ENCODE results near the gene RAP2B. TPM values are rescaled to one million over a fixed set of nuclear protein-coding genes. Genes with fewer than 3 reads are reported as not detected.

RAP2B gene
- total and polyA plus RNA-seq, 2 of the 13 experiments (the other 11 are each of a cell fraction or from before 2014, with no cell fraction given), result 6.4 to 7.1 TPM

DNA sequence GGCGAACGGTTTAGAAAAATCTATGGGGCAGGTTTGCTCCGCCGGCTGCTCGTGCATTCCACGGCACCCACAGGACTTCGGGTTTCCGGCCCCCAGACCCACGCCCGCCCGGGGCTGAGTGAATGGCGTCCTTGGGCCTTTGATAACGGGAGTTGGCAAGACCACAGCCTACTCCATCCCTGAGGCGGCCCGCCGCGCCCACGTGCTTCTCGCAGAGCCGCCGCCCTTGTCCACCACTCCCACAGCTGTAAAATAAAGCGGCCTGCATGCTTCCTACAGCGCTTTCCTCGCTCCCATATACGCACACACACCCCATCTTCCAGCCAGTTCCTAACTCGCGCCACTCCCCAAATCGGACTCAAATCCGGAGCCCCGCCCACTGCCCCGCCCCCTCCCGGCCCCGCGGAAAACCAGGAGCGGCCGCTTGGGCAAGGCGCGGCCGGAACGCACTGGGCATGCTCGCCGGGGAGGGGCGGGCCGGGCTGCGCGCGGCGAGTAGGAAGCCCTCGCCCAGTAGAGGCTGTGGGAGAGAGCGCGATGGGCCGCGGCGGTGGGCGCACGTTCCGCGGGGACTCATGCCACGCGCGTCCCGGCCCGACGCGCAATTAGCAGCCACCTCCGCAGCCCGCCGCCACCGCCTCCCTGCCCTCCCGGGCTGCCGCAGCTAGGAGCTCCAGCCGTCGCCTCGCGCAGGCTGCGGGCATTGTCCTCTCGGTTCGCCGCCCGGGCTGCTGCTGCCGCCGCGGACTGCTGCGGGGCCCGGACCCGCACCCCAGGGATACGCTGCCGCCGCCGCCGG lies at the start of gene RAP2B (continued):
- TF ChIP-seq SP5 (CRISPR knock-in tag; IDR thresholded peaks at IDR 0.05; ENCODE audit: borderline replicate concordance, low read depth) (peak; percentile 87), ZNF777 (CRISPR knock-in tag; IDR thresholded peaks at IDR 0.05) (no peak), TBL1XR1 (IDR thresholded peaks at IDR 0.05; ENCODE audit: borderline replicate concordance, low read length, partially characterized antibody) (peak; percentile 26), FOXO1 (CRISPR knock-in tag; IDR thresholded peaks at IDR 0.05) (peak; percentile 25; the same call in 1 of the 2 replicates), ZZZ3 (CRISPR knock-in tag; IDR thresholded peaks at IDR 0.05; ENCODE audit: borderline replicate concordance) (no peak), ZSCAN31 (CRISPR knock-in tag; IDR thresholded peaks at IDR 0.05; ENCODE audit: low read depth) (peak; percentile 55; the same call in 1 of the 2 replicates), SATB2 (CRISPR knock-in tag; IDR thresholded peaks at IDR 0.05) (no peak), ASH2L (IDR thresholded peaks at IDR 0.05; ENCODE audit: insufficient read length, low read depth, low read length) (peak; percentile 22), POLR2G (IDR thresholded peaks at IDR 0.05; ENCODE audit: low read depth, low read length) (peak; percentile 88), DMAP1 (CRISPR knock-in tag; IDR thresholded peaks at IDR 0.05) (no peak), IRF2 (CRISPR knock-in tag; IDR thresholded peaks at IDR 0.05) (peak; percentile 64), ZNF709 (CRISPR knock-in tag; IDR thresholded peaks at IDR 0.05) (peak; percentile 82), ZKSCAN8 (CRISPR knock-in tag; IDR thresholded peaks at IDR 0.05; ENCODE audit: borderline replicate concordance) (no peak; the same call in 1 of the 2 replicates), ZFP36L2 (CRISPR knock-in tag; IDR thresholded peaks at IDR 0.05) (no peak), FOXK2 (IDR thresholded peaks at IDR 0.05) (no peak), YY1 (IDR thresholded peaks at IDR 0.05; ENCODE audit: insufficient read depth, insufficient replicate concordance, low read depth, low read length) (peak; percentile 83), ZNF296 (CRISPR knock-in tag; conservative IDR thresholded peaks at IDR 0.05) (no peak), DPF2 (CRISPR knock-in tag; IDR thresholded peaks at IDR 0.05; ENCODE audit: borderline replicate concordance, low read depth) (no peak), ZNF468 (CRISPR knock-in tag; IDR thresholded peaks at IDR 0.05) (peak; percentile 99; the same call in 1 of the 2 replicates), ZMYM2 (CRISPR knock-in tag; IDR thresholded peaks at IDR 0.05) (no peak)
- TF ChIP-seq, protein P1, sequence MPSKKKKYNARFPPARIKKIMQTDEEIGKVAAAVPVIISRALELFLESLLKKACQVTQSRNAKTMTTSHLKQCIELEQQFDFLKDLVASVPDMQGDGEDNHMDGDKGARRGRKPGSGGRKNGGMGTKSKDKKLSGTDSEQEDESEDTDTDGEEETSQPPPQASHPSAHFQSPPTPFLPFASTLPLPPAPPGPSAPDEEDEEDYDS (CRISPR knock-in tag; IDR thresholded peaks at IDR 0.05), result peak; percentile 81
- TF ChIP-seq, protein P2, sequence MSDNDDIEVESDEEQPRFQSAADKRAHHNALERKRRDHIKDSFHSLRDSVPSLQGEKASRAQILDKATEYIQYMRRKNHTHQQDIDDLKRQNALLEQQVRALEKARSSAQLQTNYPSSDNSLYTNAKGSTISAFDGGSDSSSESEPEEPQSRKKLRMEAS (IDR thresholded peaks at IDR 0.05), result peak; percentile 93
- TF ChIP-seq, protein P3, sequence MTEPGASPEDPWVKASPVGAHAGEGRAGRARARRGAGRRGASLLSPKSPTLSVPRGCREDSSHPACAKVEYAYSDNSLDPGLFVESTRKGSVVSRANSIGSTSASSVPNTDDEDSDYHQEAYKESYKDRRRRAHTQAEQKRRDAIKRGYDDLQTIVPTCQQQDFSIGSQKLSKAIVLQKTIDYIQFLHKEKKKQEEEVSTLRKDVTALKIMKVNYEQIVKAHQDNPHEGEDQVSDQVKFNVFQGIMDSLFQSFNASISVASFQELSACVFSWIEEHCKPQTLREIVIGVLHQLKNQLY (CRISPR knock-in tag; IDR thresholded peaks at IDR 0.05), result no peak
- TF ChIP-seq, protein P4, sequence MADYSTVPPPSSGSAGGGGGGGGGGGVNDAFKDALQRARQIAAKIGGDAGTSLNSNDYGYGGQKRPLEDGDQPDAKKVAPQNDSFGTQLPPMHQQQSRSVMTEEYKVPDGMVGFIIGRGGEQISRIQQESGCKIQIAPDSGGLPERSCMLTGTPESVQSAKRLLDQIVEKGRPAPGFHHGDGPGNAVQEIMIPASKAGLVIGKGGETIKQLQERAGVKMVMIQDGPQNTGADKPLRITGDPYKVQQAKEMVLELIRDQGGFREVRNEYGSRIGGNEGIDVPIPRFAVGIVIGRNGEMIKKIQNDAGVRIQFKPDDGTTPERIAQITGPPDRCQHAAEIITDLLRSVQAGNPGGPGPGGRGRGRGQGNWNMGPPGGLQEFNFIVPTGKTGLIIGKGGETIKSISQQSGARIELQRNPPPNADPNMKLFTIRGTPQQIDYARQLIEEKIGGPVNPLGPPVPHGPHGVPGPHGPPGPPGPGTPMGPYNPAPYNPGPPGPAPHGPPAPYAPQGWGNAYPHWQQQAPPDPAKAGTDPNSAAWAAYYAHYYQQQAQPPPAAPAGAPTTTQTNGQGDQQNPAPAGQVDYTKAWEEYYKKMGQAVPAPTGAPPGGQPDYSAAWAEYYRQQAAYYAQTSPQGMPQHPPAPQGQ (CRISPR knock-in tag; IDR thresholded peaks at IDR 0.05; ENCODE audit: borderline replicate concordance), result 0 out of 2 replicates have a peak, but pooled peaks have one; percentile 46
- TF ChIP-seq, protein P5, sequence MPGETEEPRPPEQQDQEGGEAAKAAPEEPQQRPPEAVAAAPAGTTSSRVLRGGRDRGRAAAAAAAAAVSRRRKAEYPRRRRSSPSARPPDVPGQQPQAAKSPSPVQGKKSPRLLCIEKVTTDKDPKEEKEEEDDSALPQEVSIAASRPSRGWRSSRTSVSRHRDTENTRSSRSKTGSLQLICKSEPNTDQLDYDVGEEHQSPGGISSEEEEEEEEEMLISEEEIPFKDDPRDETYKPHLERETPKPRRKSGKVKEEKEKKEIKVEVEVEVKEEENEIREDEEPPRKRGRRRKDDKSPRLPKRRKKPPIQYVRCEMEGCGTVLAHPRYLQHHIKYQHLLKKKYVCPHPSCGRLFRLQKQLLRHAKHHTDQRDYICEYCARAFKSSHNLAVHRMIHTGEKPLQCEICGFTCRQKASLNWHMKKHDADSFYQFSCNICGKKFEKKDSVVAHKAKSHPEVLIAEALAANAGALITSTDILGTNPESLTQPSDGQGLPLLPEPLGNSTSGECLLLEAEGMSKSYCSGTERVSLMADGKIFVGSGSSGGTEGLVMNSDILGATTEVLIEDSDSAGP (CRISPR knock-in tag; IDR thresholded peaks at IDR 0.05; ENCODE audit: borderline replicate concordance), result peak; percentile 35; the same call in 1 of the 2 replicates
